ENCODE measurements around the gene CHST15.

DNA sequence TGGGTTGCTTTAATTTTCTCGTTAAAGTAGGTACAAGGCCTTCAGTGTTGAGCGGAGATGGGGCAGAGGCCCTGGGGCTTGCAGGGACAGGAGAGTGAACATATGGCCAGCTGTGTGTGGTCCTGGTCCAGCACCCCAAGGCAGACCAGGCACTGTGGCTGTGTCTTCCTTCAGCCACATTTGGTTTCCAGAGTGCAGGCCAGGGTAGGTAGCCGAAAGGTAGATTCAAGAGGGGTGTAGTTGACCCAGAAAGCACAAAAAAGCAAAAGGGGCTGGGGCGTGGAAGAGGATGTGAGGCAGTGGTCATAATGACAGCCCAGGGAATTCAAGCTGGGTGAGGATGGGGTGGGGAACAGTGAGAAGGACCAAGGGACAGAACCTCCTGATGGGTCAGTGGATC lies 21.3 kb upstream of the CHST15 start:
- TF ChIP-seq, protein P1, sequence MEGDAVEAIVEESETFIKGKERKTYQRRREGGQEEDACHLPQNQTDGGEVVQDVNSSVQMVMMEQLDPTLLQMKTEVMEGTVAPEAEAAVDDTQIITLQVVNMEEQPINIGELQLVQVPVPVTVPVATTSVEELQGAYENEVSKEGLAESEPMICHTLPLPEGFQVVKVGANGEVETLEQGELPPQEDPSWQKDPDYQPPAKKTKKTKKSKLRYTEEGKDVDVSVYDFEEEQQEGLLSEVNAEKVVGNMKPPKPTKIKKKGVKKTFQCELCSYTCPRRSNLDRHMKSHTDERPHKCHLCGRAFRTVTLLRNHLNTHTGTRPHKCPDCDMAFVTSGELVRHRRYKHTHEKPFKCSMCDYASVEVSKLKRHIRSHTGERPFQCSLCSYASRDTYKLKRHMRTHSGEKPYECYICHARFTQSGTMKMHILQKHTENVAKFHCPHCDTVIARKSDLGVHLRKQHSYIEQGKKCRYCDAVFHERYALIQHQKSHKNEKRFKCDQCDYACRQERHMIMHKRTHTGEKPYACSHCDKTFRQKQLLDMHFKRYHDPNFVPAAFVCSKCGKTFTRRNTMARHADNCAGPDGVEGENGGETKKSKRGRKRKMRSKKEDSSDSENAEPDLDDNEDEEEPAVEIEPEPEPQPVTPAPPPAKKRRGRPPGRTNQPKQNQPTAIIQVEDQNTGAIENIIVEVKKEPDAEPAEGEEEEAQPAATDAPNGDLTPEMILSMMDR (IDR thresholded peaks at IDR 0.05; ENCODE audit: low read depth, low read length, poor library complexity, severe bottlenecking): no peak
- TF ChIP-seq EZH2phosphoT487 (IDR thresholded peaks at IDR 0.05; ENCODE audit: borderline replicate concordance, low read length): no peak
